Measurements from ENCODE around the gene HSD17B10.
A peak's percentile ranks its signal among the peaks of the same experiment; 100 is the strongest.
"Not testable (repeated sequence)": the region's sequence is repeated elsewhere in the genome, so short reads cannot be mapped to it uniquely, and the experiment has no call there.

Gene HSD17B10

GRCh38 chrX:53435997-53436396 is 1.8 kb upstream of the HSD17B10 start:
- peak; percentile 74 to 75 for DNase-seq

- no peak for DNase-seq
These were observed 3.9 kb downstream of the HSD17B10 start for GRCh38 chrX:53430231-53430630.

GRCh38 chrX:53429755-53430154 is 4.4 kb downstream of the HSD17B10 start:
- DNase-seq, result no peak

- DNase-seq, result no peak
These were observed 11.3 kb downstream of the HSD17B10 start, which contains the start of gene RIBC1 for GRCh38 chrX:53422861-53423306. TSS of gene RIBC1 (plus strand) at chrX:53422873. CDS start at chrX:53426277, 3,404 bp downstream.

GRCh38 chrX:53422086-53422860 is 11.9 kb downstream of the HSD17B10 start, which contains the start of gene SMC1A:
TSS of gene SMC1A (minus strand) at chrX:53422654. CDS start at chrX:53422600, 54 bp downstream.
- DNase-seq, result peak; percentile 96 to 100

GRCh38 chrX:53421772-53422085 is 12.4 kb downstream of the HSD17B10 start:
- no peak for DNase-seq

- DNase-seq, result no peak
These were observed 13.0 kb downstream of the HSD17B10 start for GRCh38 chrX:53421125-53421524.

GRCh38 chrX:53420351-53420750 is 13.8 kb downstream of the HSD17B10 start:
- DNase-seq, result not testable (repeated sequence)

- no peak for DNase-seq
These were observed 21.7 kb downstream of the HSD17B10 start for GRCh38 chrX:53412446-53412845.

GRCh38 chrX:53403535-53403934 is 30.6 kb downstream of the HSD17B10 start:
- no peak for DNase-seq

- no peak for DNase-seq
These were observed 36.0 kb downstream of the HSD17B10 start for GRCh38 chrX:53398216-53398615.

GRCh38 chrX:53395605-53396298 is 38.4 kb downstream of the HSD17B10 start:
- DNase-seq, result no peak

- no peak for DNase-seq
These were observed 50.6 kb downstream of the HSD17B10 start for GRCh38 chrX:53383376-53384076.
